ENCODE data around the gene ASB15. TPM values are rescaled to one million over a fixed set of nuclear protein-coding genes. Genes with fewer than 3 reads are reported as not detected.

ASB15 gene
- total RNA-seq, result under 0.01 TPM in 1 of 2 replicates, not detected in the other

GRCh38 chr7:123601530-123601929 lies at the start of gene ASB15:
TSS of gene ASB15 (plus strand) at chr7:123601821. CDS start at chr7:123614503, 12,682 bp downstream.

GRCh38 chr7:123557398-123558288 lies 44.0 kb upstream of the ASB15 start, which contains the start of gene NDUFA5:
TSS of gene NDUFA5 (minus strand) at chr7:123557818. CDS start at chr7:123557795, 23 bp downstream.

GRCh38 chr7:123655614-123656013 lies 54.0 kb downstream of the ASB15 start, which contains the start of gene LMOD2:
TSS of gene LMOD2 (plus strand) at chr7:123655866. CDS start at chr7:123655964, 98 bp downstream.

Other genes with a start within 250 kb of the ASB15 start
- 0.19 and 1.1 TPM in 2 replicates for gene IQUB, start 67.2 kb upstream of the ASB15 start, total RNA-seq
- 34.3 and 35.0 TPM in 2 replicates for gene NDUFA5, start 44.0 kb upstream of the ASB15 start, total RNA-seq
- not detected in 2 replicates for gene LMOD2, start 54.0 kb downstream of the ASB15 start, total RNA-seq
- gene WASL, start 147.2 kb downstream of the ASB15 start, total RNA-seq, result 9.6 and 9.8 TPM in 2 replicates
- gene HYAL4, start 243.3 kb downstream of the ASB15 start, total RNA-seq, result not detected in 2 replicates